Nephron (organoid): ENCODE measurements around the gene KAZN.
A peak's percentile ranks its signal among the peaks of the same experiment; 100 is the strongest.

ENCODE experiments used
- H3K27ac Mint-ChIP-seq, 3 experiments: 2 replicates each; pipeline ENCODE4 v1.8.0; 2020; ENCODE audit warnings: mixed read lengths in 3 of 3, mild to moderate bottlenecking in 2 of 3, moderate library complexity in 1 of 3
- H3K27me3 Mint-ChIP-seq: 2 replicates; pipeline ENCODE4 v1.8.0; 2021; ENCODE audit warnings: low read depth, mild to moderate bottlenecking, moderate library complexity, mixed read lengths
- H3K36me3 Mint-ChIP-seq: 2 replicates; pipeline ENCODE4 v1.8.0; 2020; ENCODE audit warnings: low read depth, mixed read lengths
- H3K4me1 Mint-ChIP-seq: 2 replicates; pipeline ENCODE4 v1.8.0; 2020; ENCODE audit warnings: mixed read lengths
- H3K4me3 Mint-ChIP-seq, 3 experiments: 2 replicates each; pipeline ENCODE4 v1.8.0; 2020; ENCODE audit warnings: mild to moderate bottlenecking in 3 of 3, mixed read lengths in 3 of 3, moderate library complexity in 2 of 3
- H3K9me3 Mint-ChIP-seq: 2 replicates; pipeline ENCODE4 v1.8.0; 2020; ENCODE audit warnings: mixed read lengths
- TF ChIP-seq, protein P1 (sequence below), 3 experiments: fragments of 200-600 bp; sonication (generic); IDR thresholded peaks; one replicate each; pipeline ENCODE4 v1.5.0; 2021; ENCODE audit warnings: antibody characterized with exemption in 3 of 3; ENCODE audit not compliant: unreplicated experiment in 3 of 3

KAZN gene

DNA sequence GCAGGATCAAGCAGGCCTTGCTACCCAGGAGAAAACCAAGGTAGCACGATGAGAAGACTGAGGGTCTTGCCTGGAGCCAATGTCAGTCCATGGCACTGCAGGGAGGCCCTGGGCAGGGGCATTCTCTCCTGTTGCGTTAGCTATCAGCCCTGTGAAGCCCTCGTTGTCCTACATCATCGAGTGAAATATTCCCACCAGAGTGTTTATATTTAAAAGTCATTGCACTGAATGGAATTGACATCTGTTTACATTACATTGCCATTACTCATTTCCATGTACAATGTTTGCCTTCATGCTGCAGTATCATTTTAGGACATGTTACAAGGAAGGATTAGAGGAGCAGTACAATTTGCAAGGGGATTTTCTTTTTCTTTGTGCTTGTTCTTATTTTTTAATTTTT lies 243.9 kb downstream of the KAZN start:
- Mint-ChIP-seq H3K36me3 (peaks cover 35% of the 10 kb centered on the region), H3K9me3 (peaks cover 33% of the 10 kb centered on the region), H3K27ac (no peak overlapping the region), H3K4me1 (peaks cover 6% of the 10 kb centered on the region), H3K4me3 (no peak overlapping the region), H3K27me3 (peaks cover 3% of the 10 kb centered on the region)
- TF ChIP-seq, protein P1, sequence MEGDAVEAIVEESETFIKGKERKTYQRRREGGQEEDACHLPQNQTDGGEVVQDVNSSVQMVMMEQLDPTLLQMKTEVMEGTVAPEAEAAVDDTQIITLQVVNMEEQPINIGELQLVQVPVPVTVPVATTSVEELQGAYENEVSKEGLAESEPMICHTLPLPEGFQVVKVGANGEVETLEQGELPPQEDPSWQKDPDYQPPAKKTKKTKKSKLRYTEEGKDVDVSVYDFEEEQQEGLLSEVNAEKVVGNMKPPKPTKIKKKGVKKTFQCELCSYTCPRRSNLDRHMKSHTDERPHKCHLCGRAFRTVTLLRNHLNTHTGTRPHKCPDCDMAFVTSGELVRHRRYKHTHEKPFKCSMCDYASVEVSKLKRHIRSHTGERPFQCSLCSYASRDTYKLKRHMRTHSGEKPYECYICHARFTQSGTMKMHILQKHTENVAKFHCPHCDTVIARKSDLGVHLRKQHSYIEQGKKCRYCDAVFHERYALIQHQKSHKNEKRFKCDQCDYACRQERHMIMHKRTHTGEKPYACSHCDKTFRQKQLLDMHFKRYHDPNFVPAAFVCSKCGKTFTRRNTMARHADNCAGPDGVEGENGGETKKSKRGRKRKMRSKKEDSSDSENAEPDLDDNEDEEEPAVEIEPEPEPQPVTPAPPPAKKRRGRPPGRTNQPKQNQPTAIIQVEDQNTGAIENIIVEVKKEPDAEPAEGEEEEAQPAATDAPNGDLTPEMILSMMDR (IDR thresholded peaks at IDR 0.05; ENCODE audit: unreplicated experiment in 3 of 3) = no peak

DNA sequence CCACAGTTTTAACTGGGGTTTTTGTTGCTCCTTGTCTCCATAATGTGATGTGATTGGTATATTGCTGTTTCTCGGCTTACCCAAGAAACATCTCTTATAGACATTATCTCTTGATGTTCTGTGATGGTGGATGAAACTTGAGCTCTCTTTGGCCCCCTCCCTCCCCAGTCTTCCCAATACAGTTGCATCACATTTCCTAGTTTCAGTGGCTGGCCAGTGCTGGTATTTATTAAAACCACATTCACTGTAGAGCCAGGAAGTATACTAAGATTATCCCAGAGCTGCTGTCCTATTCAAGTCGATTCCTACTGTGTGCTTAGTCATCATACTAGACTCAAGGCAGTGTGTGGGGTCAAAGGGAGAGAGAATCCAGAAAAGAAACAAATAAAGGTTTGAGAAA lies 244.4 kb downstream of the KAZN start:
- peaks cover 33% of the 10 kb centered on the region for H3K9me3 Mint-ChIP-seq
- no peak overlapping the region for H3K4me3 Mint-ChIP-seq
- peaks cover 6% of the 10 kb centered on the region for H3K4me1 Mint-ChIP-seq
- peaks cover 3% of the 10 kb centered on the region for H3K27me3 Mint-ChIP-seq
- H3K27ac Mint-ChIP-seq = no peak overlapping the region
- peaks cover 35% of the 10 kb centered on the region for H3K36me3 Mint-ChIP-seq
- TF ChIP-seq, protein P1 (IDR thresholded peaks at IDR 0.05; ENCODE audit: unreplicated experiment in 3 of 3) = no peak

DNA sequence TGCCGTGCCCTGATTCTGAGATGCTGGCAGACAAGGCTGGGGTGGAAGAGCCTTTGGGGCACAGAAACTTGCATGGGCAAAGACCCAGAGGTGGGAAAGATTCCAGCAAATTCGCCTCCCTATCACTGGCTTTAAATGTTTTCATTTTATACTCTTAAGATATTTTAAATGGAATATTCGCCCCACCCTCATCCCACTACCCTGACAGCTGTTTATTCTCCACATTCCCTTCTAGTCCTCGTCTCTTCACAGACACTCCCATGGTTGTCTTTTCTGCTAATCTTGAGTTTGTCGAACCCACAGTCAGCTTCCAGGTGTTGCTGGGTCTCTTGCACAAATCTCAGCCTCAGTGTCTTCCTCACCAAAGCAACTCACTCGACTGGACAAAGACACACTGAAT lies 245.0 kb downstream of the KAZN start:
- peaks cover 3% of the 10 kb centered on the region for H3K27me3 Mint-ChIP-seq
- H3K9me3 Mint-ChIP-seq = peaks cover 31% of the 10 kb centered on the region
- peaks cover 8% of the 10 kb centered on the region for H3K4me1 Mint-ChIP-seq
- TF ChIP-seq, protein P1 (IDR thresholded peaks at IDR 0.05; ENCODE audit: unreplicated experiment in 3 of 3) = no peak
- H3K27ac Mint-ChIP-seq = no peak overlapping the region
- no peak overlapping the region for H3K4me3 Mint-ChIP-seq
- peaks cover 35% of the 10 kb centered on the region for H3K36me3 Mint-ChIP-seq

DNA sequence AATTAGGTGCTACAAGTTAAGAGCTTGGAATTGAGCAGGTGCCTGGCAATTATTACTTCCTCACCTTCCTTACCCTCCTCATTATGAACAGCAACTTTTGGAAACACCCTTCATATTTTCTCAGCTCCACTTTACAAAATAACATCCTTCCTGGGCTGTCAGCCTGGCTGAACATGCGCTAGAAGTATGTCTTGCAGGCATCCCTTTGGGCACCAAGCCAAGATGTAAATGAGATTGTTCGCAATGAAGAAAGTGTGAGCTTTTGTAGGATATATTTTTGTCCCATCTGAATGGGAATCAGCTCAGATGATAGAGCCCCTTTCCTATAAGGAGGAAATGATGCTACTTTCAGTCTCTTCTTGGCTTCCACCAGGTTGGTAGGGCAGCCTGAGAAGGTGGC lies 245.9 kb downstream of the KAZN start:
- Mint-ChIP-seq H3K4me3 (no peak overlapping the region), H3K9me3 (peaks cover 31% of the 10 kb centered on the region), H3K36me3 (peaks cover 35% of the 10 kb centered on the region), H3K27me3 (peaks cover 3% of the 10 kb centered on the region), H3K27ac (no peak overlapping the region), H3K4me1 (peaks cover 16% of the 10 kb centered on the region)
- TF ChIP-seq, protein P1 (IDR thresholded peaks at IDR 0.05; ENCODE audit: unreplicated experiment in 3 of 3) = no peak

DNA sequence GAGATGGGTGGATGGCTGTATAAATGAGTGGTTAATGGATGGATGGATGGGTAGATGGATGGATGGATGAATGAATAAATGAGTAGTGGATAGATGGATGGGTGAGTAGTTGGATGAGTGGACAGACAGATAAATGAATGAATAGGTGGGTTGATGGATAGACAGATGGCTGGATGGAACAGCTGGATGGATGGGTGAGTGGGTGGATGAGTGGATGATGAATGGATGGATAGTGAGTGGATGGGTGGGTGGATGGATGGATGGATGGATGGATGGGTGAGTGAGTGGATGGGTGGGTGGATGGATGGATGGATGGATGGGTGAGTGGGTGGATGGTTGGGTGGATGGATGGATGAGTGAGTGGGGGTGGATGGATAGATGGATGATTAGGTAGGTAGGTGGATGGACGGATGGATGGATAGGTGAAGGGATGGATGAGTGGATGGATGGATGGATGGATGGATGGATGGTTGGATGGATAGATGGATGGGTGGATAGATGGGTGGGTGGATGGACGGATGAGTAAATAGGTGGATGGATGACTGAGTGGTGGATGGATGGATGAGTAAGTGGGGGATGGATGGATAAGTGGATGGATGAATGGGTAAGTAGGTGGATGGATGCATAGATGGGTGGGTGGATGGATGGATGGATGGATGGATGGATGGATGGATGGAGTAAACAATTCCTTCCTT lies 246.6 kb downstream of the KAZN start:
- Mint-ChIP-seq H3K27me3 (no peaks in the 10 kb centered on the region), H3K4me1 (peaks cover 17% of the 10 kb centered on the region), H3K4me3 (no peak overlapping the region), H3K36me3 (peaks cover 35% of the 10 kb centered on the region), H3K9me3 (peaks cover 29% of the 10 kb centered on the region), H3K27ac (no peak overlapping the region)
- TF ChIP-seq, protein P1 (IDR thresholded peaks at IDR 0.05; ENCODE audit: unreplicated experiment in 3 of 3) = no peak

DNA sequence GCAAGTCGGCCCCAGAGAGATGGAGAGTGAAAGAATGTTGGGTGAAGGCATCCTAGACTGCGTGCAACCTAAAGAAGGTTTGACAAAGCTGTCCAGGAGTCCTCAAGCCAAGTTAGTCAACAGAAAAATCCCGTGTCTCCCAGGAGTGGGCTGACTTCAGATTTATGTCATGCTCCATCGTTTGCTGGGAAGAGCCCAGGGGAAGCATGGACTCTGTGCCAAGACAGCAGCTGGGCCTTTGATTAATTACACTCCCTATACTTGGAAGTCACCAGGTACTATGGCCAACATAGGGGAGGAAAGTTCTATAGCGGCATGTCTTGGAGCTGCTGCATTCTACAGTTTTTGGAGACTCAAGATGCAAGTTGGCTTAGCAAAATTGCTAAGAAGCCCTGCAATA lies 247.4 kb downstream of the KAZN start:
- H3K9me3 Mint-ChIP-seq = peaks cover 25% of the 10 kb centered on the region
- no peak overlapping the region for H3K4me3 Mint-ChIP-seq
- H3K36me3 Mint-ChIP-seq = peaks cover 30% of the 10 kb centered on the region
- H3K4me1 Mint-ChIP-seq = peaks cover 17% of the 10 kb centered on the region
- no peaks in the 10 kb centered on the region for H3K27me3 Mint-ChIP-seq
- TF ChIP-seq, protein P1 (IDR thresholded peaks at IDR 0.05; ENCODE audit: unreplicated experiment in 3 of 3) = no peak
- peak overlapping the region in 2 of 3 experiments; percentile 42 to 46 for H3K27ac Mint-ChIP-seq
